NCI-H1436 treated with DMSO at 0.1 percent for 48 hours (cell line): Measurements from ENCODE around the gene AQP5.

ENCODE experiments used
- DNase-seq: peaks from one replicate; lab custom pipeline; 2025; lab: John Stamatoyannopoulos, UW

The AQP5 gene

DNA sequence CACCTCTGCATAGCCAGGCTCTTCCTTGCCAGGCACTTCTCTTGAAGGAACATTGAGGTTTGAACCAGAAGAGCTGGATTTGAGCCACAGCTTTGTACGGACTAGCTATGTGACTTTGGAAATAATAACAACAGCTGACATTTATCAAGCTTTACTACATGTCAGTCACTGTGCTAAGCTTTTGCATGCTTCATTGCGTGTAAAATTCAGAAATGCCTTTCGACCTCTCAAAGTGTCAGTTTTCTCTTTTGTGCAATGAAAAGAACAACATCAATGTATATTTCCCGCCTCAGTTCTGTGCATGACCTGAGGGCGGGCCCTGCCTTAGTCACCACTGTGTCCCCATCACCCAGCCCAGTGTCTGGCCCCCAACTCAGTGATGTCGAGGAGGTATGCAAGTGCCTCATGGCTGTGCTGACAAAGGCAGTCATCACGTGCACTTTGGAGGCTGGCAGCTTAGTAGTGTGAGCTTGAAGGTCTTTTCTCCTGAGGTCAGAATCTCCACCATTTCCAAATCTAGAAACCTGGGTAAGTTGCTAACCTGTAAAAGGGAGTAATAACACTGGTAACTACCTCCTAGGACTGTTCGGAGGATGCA lies 29.0 kb upstream of the AQP5 start:
- no peak for DNase-seq

DNA sequence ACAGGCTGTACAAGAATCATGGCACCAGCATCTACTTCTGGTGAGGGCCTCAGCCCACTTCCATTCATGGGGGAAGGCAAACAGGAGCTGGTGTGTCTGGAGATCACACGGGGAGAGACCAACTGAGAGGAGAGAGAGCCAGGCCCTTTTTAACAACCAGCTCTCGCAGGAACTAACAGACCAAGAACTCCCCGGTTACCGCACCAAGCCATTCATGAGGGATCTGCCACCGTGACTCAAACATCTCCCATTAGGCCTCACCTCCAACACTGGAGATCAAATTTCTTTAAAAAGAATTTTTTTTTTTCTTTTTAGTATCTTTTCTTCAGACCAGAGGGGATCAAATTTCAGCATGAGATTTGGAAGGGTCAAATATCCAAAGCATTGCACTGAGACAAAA lies 27.9 kb upstream of the AQP5 start:
- no peak for DNase-seq

DNA sequence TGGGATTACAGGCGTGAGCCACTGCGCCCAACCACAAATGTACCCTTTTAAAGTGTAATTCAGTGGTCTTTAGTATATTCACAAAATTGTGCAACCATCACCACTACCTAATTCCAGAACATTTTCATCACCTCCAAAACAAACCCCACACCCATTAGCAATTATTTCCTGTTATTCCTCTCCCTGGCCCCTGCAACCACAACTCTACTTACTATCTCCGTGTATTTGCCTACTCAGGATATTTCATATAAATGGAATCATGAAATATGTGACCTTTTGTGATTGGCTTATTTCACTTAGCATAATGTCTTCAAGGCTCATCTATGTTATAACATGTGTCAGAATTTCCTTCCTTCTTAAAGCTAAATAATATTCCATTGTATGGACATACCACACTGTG lies 27.2 kb upstream of the AQP5 start:
- no peak for DNase-seq

DNA sequence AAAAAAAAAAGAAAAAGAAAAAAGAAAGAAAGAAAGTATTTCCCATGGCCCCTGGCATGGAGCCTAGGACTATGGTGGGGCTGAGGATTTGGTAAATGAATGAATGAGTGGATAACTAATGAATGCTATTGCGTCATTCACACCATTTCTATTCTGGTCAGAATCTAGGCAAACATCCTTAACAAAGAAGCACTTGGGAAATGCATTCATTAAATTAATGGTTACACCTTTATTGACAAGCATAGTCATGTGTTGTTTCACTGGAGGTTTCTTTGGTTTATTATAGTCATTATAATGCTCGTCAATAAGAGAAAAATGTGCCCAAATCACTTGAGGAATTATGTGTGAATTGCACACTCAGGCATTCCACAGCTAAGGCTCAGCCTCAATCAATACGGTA lies 24.7 kb upstream of the AQP5 start:
- DNase-seq = no peak

DNA sequence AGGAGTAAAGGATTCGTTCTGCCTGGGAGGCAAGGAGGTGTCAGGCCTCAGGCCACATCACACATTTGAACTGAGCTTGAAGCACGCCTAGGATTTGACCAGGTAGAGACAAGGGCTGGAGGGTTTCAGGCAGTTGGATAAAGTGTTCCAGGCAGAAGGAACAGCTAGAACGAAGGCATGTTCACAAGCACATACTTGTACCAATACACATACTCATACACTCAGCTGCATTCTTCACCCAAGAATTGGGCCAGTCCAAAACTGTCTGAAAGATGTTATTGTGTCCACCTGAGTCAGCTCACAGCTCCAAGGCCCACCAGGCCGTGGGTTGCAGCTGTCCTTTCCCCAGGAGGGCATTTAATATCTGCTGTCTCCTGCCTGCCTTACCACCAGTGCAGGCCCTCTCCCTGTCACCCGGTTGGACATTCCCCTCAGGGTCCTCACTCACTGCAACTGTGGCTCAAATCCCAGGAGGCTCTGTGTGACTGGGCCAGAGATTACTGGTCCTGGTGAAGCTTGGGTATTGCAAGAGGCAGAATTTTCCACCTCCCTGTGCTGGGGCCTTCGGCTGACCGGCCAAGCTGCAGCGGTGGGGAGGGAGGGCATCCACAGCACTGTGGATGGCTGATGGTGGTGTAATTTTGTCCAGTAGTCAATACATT lies 23.9 kb upstream of the AQP5 start:
- no peak for DNase-seq

DNA sequence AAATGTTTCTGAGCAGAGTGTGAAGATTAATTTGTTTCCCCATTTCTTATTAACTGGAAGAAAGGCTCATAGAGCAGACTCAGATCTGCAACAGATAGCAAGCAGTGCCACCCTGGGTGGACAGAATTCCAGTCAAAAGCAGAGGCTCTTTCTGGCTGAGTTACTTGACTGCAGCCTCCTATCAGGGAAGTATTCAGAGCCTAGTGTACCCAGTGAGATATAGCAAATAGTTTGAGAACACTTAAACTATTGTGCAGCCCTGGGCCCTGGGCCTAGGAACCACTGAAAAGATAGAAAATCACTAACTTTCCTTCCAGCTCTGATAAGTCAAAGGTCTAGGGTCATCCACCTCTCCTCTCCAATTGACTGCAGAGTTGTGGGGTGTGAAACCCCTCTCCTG lies 22.4 kb upstream of the AQP5 start:
- no peak for DNase-seq

DNA sequence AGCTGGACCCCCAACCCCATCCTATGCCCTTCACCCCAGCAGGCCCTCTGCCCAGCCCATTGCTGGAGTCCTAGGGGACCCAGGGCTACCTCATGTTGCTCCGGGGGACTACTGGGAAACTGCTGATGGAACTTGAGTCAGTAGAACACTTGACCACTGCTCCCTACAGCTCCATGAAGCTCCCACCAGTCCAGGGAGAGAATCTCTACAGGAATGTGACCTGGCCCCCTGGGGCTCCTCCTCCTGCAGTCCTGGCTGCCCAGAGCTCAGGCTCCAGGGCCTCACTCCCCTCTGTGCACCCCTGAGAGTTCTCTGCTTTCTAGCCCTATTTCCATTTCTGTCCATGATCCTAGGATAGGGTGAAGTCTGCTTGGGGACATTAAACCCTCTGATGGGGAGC lies 22.0 kb upstream of the AQP5 start:
- no peak for DNase-seq

DNA sequence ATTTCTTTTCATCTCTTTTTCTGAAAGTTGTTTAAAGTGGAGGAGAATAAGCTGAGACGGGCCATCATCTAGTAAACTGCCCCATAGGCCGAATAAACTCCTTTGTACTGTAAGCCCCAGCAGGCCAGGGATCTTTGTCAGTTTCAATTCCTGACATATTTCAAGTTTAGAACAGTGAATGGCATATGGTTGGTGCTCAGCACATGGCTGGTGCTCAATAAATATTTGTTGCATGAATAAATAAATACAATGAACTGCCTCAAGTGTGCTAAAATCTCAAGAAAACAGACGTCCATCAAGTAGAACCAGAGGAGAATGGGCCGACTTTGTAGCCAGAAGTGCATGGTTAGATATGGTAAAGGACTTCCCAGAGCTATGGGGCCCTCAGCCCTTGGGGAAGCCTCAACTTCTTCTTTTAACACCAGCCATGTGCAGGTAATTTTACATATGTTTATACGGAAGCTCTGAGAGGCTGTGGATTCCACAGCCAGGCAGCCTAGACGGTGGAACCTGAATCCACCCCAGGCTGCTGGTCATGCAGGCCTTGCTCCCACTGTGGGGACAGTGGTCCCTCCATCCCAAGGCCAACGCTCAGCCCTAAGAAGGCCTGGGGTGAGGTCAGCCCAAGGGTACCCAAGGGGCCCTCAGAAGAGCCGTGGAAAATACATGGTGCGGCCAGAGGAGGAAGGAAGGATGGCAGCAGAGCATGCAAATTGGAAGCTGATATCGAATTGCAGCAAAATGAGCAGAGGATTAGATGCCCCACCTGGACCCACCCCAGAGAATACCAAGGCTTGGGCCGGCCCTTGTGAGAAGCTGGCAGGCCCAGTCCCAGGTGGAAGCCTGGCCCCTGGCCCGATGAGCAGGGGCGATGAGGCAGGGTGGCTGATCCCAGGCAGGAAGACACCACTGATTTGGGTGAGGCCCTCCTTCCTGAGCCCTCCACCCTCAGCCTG lies 19.8 kb upstream of the AQP5 start:
- DNase-seq = no peak

DNA sequence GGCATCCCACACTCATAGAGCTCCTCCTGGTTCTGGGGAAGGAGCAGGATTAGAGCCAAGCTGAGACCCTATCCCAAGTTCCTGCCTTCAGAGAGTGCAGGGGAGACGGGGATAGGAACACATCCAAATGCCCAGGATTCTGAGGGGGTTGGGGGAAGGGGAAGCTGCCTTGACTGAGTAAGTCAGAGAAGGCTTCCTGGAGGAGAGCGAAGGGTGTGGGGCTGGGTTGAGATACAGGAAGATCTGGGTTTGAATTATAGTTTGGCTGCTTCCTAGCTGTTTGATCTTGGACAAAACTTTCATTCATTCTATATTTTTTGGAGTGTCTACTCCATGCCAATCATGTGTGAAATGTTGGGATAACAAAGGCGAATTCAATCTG lies 19.2 kb upstream of the AQP5 start:
- DNase-seq = no peak

DNA sequence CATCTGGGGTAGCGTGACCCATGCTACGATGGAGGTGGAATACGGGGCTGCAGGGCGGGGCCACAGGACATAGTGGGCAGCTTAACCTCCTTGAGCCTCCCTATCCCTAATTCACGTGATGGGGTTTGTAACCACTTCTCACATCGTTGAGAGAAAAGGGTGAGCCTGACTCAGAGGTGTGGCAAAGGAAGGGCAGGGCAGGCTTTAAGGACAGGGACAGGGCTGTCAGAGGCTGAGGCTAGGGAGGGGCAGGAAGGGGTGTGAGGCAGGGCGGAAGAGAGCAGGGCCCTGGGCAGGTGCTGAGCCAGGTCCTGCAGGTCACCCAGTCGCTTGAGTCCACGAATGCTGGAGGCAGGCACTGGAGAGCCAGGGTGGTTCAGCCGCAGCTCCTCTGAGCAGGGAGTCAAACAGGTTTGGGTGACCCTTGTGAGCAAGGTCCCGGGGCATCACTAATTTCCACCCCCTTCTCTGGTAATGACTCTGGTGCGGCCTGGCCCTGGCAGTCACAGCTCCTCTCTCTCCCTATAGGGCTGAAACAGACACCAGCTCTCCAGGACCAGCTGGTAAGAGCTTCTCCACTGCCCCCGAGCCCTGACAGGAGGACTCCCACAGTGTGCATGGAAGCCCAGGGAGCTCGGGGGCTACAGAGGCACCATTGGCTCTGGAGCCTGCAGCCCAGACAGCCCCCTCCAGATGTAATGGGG lies 18.6 kb upstream of the AQP5 start:
- DNase-seq = no peak

DNA sequence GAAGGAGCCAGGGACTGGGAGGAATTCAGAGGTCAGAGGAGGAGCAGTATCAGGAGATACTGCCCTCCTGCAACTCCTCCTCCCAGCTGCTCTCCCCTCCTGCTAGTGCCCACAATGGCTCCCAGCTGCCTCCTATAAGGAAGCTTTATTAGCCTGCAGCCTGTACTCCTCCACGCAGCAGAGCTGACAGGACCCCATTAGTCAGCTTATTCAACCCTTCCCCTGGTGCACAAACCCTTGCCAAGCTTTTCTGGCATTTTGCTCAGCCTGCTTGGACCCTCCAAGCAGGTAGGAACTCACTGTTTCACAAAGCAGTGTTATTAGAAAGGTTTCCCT lies 18.1 kb upstream of the AQP5 start:
- DNase-seq = no peak

DNA sequence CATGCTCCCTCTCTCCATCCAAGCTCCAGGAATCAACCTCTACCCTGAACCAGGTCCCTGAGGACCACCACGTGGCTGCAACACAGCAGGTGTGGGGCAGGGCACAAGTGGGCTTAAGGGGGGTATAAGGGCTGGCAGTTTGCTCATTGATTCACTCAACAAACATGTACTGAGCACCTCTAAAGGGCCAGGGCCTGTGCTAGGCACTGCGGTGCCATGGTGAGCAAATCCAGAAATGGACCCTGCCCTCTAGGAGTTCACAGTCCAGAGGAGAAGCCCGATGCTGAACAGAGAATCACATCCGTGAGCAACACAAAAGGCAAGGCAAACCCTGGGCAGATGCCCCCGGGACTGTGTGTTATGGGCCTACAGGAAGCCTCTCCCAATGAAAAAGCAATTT lies 17.6 kb upstream of the AQP5 start:
- DNase-seq = no peak

DNA sequence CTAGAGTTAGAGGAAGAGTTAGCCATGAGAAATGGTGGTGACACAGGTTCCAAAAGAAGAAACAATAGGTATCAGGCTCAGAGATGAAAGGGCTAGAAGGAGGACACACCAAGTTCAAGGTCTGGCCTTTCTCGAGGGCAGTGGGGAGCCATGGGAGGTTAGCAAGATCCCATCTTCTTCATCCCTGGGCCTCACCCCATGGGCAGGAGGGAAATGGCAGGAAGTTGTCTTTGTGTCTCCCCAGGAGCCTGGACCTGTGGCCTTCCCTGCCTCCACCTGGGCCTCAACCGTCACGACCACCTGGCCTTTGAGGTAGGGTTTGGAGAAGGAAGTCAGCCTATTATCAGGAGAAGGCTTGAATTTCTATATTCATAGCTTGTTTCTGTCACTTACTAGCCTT lies 17.0 kb upstream of the AQP5 start:
- DNase-seq = no peak

DNA sequence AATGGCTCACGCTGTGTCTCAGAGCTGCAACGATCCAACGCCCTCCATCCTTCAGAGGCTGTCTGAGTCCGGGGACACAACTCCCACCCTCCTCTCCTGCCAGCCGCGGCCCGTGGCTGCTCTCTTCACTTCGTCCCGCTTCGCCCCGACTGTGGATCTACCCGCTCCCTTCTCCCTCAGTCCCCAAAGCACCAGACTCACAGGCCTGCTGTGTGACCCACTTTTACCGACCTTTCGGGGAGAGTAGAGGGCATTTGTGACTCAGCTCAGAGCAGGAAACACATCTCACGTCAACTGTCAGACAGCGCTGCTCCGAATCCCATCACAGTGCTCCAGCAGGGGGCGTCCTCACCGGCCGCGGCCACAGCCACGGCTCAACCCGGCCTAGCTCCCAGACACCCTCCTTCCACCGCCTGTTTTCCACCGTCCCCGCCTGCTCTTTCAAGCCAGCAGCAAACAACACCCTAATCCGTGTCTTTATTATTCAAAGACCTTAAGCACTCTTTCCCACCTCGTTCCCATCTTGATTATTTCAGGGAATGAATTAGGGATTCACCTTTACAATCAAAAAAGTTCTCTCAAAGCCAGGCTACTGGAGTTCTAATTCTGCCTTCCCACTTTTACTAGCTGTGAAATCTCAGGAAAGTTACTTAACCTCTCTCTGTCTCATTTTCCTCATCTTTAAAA lies 16.1 kb upstream of the AQP5 start:
- DNase-seq = no peak

DNA sequence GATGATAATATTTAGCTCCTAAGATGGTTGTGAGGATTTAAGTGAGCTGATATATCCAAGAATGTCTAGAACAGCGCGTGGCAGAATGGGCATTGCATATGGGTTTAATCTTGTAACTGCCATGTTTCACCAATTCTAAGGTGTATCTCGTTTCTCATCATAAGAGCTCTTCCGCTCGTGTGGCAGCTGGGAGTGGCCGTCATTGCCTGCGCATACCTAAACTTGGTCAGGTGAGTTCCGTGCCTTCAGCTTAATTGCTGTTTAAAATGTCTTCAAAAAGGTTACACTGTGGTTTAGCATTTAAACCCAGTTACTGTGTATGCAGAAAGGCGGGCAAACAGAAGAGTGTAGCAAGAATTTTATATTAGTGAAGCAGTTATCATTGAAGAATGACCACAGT lies 15.6 kb upstream of the AQP5 start:
- DNase-seq = no peak

DNA sequence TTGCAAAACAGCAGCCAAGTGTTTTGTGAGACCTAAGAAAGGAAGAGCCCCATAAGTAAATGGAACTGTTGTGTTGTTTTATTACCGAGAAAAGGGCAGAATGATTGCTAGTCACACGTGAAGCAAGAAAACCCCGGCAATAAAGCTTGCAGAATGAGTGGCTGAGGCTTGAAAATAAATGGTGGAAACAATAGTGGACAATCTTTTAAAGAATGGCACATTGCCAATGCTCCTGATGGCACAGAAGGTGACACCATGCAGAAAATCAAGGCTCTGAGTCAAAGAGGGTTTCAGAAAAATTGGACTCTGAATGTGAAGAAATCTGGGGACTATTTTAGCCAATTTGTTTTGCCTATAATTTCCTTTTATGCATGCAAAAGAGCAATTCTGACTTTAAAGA lies 15.2 kb upstream of the AQP5 start:
- no peak for DNase-seq

DNA sequence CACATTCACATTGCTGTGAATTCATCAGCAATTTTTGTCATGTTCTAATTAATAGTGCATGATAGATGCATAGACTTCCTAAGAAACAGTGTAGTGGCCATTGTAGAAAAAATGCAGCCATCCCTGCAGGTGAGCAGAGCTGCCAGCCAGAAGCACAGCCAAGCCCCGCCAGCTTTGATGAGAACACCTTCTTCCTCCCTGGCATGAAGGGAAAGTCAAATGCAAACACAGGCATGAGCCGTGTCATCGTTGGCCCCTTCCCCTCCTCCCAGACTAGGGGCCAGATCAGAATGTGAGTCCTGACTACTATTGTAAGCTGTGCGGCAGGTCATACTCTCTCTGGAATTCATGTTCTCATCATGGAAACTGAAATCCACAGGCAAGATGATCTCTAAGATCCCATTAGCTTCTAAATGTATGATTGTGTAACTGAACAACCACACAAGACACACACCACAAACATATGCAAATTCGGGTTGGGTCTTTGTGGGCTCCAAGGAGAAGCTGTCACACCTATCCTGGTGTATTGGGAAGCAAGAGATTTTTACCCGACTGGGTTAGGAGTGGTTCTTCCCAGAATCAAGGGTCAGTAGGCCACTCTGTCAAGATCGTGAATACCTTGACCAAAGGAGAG lies 14.0 kb upstream of the AQP5 start:
- no peak for DNase-seq

DNA sequence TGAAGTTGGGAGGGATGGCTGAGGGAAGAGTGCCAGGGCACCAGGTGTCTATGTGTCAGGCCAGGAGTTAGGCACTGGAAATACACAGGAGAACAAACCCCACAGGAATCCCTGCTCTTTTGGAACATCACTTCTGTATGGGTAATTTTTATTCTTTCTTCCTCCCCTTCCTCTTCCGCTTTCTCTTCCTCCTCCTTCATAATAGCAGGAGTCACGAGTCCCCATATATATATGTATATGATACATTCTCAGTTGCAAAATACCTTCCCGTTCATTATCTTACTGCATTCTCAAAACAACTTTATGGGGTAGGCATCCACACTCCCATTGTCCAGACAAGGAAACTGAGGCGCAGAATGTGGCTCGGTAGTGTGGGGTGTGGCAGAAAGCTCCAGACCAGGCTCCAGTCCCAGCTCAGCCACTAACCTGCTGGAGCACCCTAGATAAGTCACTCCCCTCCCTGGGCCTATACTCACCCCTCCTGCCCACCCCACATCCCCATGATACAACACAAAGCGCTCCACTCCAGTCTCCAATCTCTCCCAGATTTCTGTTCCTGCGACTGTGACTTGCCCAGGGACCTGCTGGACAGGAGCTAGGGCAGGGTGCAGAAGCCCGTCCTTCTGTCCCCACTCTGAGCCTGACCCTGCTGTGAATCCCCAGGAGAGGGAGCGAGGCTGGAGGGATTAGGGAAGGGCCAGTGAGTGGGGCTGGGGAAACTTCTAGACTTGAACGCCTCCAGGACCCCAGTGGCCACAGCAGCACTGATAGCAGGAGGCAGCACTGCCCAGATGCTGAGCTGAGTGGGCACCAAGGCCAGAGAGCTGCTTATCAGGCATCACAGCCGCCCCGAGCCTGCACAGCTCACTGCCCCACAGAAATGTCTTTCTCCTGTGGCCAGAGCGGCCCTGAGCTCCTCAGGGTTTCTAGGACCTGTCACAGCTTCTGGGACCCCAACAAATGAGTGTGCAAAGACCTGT lies 12.5 kb upstream of the AQP5 start:
- no peak for DNase-seq

DNA sequence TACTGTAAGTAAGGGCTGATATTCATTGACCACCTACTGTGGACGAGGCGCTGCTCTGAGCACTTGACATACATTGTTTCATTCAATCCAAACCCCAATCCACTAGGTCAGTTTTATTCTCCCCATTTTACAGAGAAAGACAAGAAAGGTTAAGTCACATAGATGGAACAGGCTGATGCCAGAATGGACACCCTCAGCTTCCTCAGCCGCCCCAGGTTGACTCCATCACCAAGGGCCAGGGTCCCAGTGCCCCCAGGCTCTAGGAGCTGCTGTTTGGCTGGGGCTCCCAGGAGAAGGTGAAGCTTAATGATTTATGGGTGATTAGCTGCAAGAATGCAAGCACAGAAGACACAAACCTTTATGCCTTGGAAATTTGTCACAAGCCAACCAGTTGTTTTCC lies 11.8 kb upstream of the AQP5 start:
- no peak for DNase-seq
